BLaER1 treated with 17β-estradiol and CSF1 and Interleukin-3, amounts not matched to agents 10 nM and 100 nM (cell line): Measurements from ENCODE around the gene MYH3.

Experiments
- H3K27ac ChIP-seq, 11 experiments: shearing (Covaris generic); formaldehyde crosslinking; 2 replicates each; pipeline ENCODE4 v1.8.1; 2022
- H3K27me3 ChIP-seq, 11 experiments: shearing (Covaris generic); formaldehyde crosslinking; 2 replicates each; pipeline ENCODE4 v1.8.1; 2022
- H3K36me3 ChIP-seq, 11 experiments: shearing (Covaris generic); formaldehyde crosslinking; 2 replicates each; pipeline ENCODE4 v1.8.1; 2022
- H3K4me1 ChIP-seq, 10 experiments: shearing (Covaris generic); formaldehyde crosslinking; 2 replicates each; pipeline ENCODE4 v1.8.1; 2022
- H3K4me2 ChIP-seq, 11 experiments: shearing (Covaris generic); formaldehyde crosslinking; 2 replicates each; pipeline ENCODE4 v1.8.1; 2022
- H3K4me3 ChIP-seq, 10 experiments: shearing (Covaris generic); formaldehyde crosslinking; 2 replicates each; pipeline ENCODE4 v1.8.1; 2022
- H3K9ac ChIP-seq, 11 experiments: shearing (Covaris generic); formaldehyde crosslinking; 2 replicates each; pipeline ENCODE4 v1.8.1; 2022
- H3K9me3 ChIP-seq, 11 experiments: shearing (Covaris generic); formaldehyde crosslinking; replicated peaks in 1 of 11; 2 replicates each; pipeline ENCODE4 v1.8.1; 2022
- H4K20me1 ChIP-seq, 11 experiments: shearing (Covaris generic); formaldehyde crosslinking; 2 replicates each; pipeline ENCODE4 v1.8.1; 2022
- Cebpa-rat ChIP-seq, 11 experiments: shearing (Covaris generic); IDR thresholded peaks; 2 replicates each; pipeline ENCODE4 v1.8.1; 2022

Gene MYH3

DNA sequence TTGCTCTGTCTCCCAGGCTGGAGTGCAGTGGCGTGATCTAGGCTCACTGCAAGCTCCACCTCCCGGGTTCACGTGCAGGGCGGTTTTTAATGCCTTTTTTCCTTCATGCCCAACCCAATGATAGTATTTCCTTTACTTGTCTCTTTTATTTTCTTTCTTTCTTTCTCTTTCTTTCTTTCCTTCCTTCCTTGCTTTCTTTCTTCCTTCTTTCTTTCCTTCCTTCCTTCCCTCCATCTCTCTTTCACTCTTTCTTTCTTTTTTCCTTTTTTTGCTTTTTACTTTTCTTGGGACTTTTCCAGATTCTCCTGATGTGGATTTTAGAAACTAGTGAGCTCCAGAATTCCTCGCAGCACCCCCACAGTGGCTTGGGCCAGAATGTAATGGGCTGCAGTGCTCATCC, 3.1 kb downstream of the MYH3 start:
- Histone ChIP-seq H3K27ac (no peak overlapping the region), H4K20me1 (no peaks in the 10 kb centered on the region), H3K9me3 (no peaks in the 10 kb centered on the region), H3K4me2 (no peak overlapping the region), H3K4me1 (peaks cover 0 to 12% (median 2%) of the 10 kb centered on the region in 10 experiments; a peak in 9 of 20 replicates), H3K9ac (no peak overlapping the region), H3K4me3 (no peak overlapping the region), H3K27me3 (no peaks in the 10 kb centered on the region), H3K36me3 (no peaks in the 10 kb centered on the region)
- TF ChIP-seq Cebpa-rat (IDR thresholded peaks at IDR 0.05) = no peak

DNA sequence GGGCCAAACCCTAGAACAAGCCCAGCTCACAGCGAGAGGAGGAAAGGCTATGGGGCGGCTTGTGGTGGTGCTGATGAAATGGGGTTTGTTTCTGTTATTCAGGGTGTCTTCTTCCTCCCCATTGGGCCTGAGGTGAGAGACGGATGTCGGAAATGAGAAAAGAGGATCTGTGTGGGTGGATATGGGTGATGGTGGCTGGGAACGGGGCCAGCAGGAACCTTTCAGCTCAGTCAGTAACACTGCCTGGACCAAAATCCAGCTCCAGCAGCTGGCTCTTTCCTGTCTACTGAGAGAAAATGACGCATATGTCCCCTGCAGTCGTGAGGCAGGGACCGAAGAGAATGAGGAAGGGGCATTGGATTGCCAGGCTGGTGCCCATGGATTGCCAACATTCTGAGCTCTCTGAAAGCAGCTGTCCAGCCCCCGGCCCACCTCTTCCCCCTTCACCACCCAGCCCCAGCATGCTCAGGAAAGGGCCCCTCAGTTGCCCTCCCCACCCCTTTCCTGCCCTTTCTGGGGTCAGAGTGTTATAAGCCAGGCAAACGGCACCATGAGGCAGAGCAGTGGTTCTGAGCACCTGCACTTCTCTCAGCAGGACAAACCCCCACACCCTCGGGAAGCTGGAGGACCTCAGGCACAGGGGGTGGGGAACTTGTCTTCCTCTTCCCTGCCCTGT, 4.0 kb downstream of the MYH3 start:
- Histone ChIP-seq H3K9ac (no peak overlapping the region), H3K9me3 (no peaks in the 10 kb centered on the region), H3K27me3 (no peaks in the 10 kb centered on the region), H3K36me3 (no peaks in the 10 kb centered on the region), H4K20me1 (no peaks in the 10 kb centered on the region), H3K4me1 (peaks cover 0 to 10% (median 0%) of the 10 kb centered on the region in 10 experiments; a peak in 4 of 20 replicates), H3K4me2 (peak overlapping the region in 2 of 11 experiments; percentile 7 to 31; a peak in 2 of 22 replicates), H3K4me3 (no peak overlapping the region), H3K27ac (no peak overlapping the region)
- TF ChIP-seq Cebpa-rat (IDR thresholded peaks at IDR 0.05) = no peak

DNA sequence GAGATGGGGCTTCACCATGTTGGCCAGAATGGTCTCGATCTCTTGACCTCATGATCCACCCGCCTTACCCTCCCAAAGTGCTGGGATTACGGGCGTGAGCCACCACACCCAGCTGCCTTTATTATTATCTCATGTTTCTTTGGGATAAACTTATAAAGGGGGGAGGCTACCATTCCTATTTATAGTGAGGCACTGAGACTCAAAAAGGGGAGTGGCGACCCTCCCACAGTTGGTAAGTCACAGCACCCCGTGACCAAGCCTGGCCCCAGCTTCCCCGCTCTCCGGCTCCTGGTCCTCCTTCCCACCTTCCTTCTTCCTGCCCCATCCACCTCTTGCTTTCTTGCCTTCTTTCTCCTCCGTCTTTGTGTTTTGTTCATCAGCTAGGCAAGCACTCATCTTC, 5.2 kb downstream of the MYH3 start:
- TF ChIP-seq Cebpa-rat (IDR thresholded peaks at IDR 0.05) = no peak
- Histone ChIP-seq H3K4me2 (no peak overlapping the region), H3K27me3 (no peaks in the 10 kb centered on the region), H3K4me3 (no peak overlapping the region), H3K36me3 (no peaks in the 10 kb centered on the region), H3K9me3 (no peaks in the 10 kb centered on the region), H4K20me1 (no peaks in the 10 kb centered on the region), H3K4me1 (peaks cover 0 to 10% (median 0%) of the 10 kb centered on the region in 10 experiments; a peak in 4 of 20 replicates), H3K27ac (no peak overlapping the region), H3K9ac (no peak overlapping the region)

DNA sequence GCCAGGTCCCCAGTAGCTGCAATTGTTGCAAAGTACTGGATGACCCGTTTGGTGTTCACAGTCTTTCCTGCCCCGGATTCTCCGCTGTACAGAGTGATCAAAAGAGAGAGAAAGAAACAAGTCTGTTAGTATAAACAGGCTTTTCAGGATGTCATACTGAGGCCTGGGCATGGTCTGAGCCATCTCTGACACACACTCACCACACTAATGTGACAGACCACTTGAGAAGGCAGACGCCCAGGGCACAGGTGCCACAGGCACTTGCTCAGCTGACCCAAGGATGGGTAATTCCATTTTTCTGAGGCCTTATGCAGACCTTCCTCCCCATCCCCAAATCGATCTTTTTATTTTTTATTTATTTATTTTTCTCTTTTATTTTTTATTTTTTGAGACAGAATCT, 7.5 kb downstream of the MYH3 start:
- H3K9me3 ChIP-seq = no peaks in the 10 kb centered on the region
- no peak overlapping the region for H3K4me3 ChIP-seq
- no peaks in the 10 kb centered on the region for H3K27me3 ChIP-seq
- no peak overlapping the region for H3K27ac ChIP-seq
- peaks cover 0 to 6% (median 0%) of the 10 kb centered on the region in 11 experiments; a peak in 2 of 22 replicates for H3K36me3 ChIP-seq
- H3K4me2 ChIP-seq = no peak overlapping the region
- no peak for TF ChIP-seq Cebpa-rat (IDR thresholded peaks at IDR 0.05)
- H3K4me1 ChIP-seq = peaks cover 0 to 10% (median 0%) of the 10 kb centered on the region in 10 experiments; a peak in 2 of 20 replicates
- H3K9ac ChIP-seq = no peak overlapping the region
- no peaks in the 10 kb centered on the region for H4K20me1 ChIP-seq

DNA sequence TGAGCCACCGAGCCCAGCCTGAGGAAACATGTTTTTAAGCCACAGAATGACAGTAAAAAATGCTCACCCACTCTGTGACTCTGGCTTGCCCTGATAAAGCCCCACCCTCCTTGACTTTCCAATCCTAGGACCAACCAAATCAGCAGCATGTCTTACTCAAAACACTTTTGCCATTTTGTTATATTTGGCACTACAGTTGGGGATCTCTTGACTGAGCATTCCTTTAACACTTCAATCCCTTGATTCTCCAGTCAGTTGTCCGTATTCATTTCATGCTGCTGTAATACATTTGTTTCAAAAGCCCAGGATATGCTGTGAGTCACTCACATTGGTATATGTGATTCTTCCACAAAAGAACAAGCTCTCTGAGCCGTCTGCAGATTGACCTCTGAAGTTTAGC, 8.2 kb downstream of the MYH3 start:
- Histone ChIP-seq H3K36me3 (peaks cover 0 to 12% (median 0%) of the 10 kb centered on the region in 11 experiments; a peak in 2 of 22 replicates), H3K4me2 (no peak overlapping the region), H3K9me3 (no peaks in the 10 kb centered on the region), H3K27ac (no peak overlapping the region), H3K9ac (no peak overlapping the region), H3K27me3 (no peaks in the 10 kb centered on the region), H3K4me3 (no peak overlapping the region), H4K20me1 (no peaks in the 10 kb centered on the region), H3K4me1 (peaks cover 0 to 10% (median 0%) of the 10 kb centered on the region in 10 experiments; a peak in 2 of 20 replicates)
- no peak for TF ChIP-seq Cebpa-rat (IDR thresholded peaks at IDR 0.05)

DNA sequence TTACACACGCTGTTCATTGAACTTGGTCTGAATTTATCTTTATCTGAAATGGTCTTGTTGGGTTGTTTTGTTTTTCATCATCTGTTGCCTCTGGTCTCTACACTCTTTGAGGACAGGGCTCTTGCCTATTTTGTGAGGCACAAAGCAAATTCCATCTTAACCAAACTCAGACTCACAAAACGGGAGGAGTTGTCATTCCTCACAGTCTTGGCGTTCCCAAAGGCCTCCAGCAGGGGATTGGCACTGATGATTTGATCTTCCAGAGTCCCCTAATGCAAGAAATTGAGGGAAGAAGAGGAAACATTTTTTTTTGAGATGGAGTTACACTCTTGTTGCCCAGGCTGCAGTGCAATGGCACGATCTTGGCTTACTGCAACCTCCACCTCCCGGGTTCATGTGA, 8.7 kb downstream of the MYH3 start:
- no peaks in the 10 kb centered on the region for H4K20me1 ChIP-seq
- no peak overlapping the region for H3K4me3 ChIP-seq
- no peaks in the 10 kb centered on the region for H3K9me3 ChIP-seq
- peaks cover 0 to 5% (median 0%) of the 10 kb centered on the region in 10 experiments; a peak in 2 of 20 replicates for H3K4me1 ChIP-seq
- no peaks in the 10 kb centered on the region for H3K27me3 ChIP-seq
- H3K36me3 ChIP-seq = peaks cover 0 to 12% (median 0%) of the 10 kb centered on the region in 11 experiments; a peak in 2 of 22 replicates
- H3K27ac ChIP-seq = no peak overlapping the region
- no peak overlapping the region for H3K4me2 ChIP-seq
- no peak for TF ChIP-seq Cebpa-rat (IDR thresholded peaks at IDR 0.05)
- no peak overlapping the region for H3K9ac ChIP-seq

DNA sequence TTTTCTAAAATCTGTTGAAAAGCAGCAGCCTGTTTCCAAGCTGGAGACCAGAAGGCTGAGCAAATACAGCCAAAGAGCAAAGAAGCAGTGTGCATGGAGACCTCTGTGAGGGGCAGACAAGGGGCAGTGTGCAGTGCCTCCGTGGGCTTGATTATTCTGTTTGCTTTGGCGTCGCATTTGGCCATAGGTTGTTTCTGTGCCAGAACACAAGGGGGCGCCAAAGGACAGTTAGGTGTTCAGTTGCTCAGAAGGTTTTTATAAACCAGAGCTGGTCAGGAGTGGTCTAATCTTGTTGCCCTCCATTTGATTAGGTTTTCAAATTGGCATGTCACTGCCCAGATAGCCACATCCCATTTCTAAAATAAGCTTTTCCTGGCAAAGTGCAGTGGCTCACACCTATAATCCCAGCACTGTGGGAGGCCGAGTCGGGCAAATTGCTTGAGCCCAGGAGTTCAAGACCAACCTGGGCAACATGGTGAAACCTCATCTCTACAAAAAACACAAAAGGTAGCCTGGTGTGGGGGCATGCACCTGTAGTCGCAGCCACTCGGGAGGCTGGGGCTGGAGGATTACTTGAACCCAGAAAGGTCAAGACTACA, 10.6 kb downstream of the MYH3 start:
- Histone ChIP-seq H3K9me3 (no peaks in the 10 kb centered on the region), H3K4me2 (no peak overlapping the region), H3K9ac (no peak overlapping the region), H3K27me3 (no peaks in the 10 kb centered on the region), H3K36me3 (peaks cover 0 to 18% (median 0%) of the 10 kb centered on the region in 11 experiments; a peak in 5 of 22 replicates), H3K4me3 (no peak overlapping the region), H3K4me1 (no peaks in the 10 kb centered on the region), H3K27ac (no peak overlapping the region), H4K20me1 (no peaks in the 10 kb centered on the region)
- TF ChIP-seq Cebpa-rat (IDR thresholded peaks at IDR 0.05) = no peak

DNA sequence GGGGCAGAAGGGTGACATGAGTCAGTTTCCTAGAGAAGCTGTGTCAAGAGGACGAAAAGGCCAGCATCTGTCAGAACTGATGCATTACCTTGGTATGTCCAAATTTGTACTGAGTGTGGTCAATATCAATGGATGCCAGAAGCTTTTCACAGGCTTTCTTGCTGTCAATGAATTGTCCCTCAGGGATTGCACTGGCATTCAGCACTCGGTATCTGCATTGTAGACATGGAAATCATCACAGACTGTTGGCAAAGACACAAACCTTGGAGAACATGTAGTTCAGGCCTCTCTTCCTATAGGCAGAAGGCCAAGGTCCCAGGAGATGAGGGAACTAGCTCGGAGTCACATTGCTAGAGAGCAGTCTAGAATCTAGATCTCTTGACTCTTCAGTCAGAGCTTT, 16.6 kb downstream of the MYH3 start:
- Histone ChIP-seq H3K4me2 (no peak overlapping the region), H3K36me3 (peaks cover 0 to 56% (median 24%) of the 10 kb centered on the region in 11 experiments; a peak in 18 of 22 replicates), H3K4me1 (0 out of 20 replicates have a peak, but pooled peaks cover 0 to 4% (median 0%) of the 10 kb centered on the region in 10 experiments), H3K9ac (no peak overlapping the region), H3K9me3 (no peaks in the 10 kb centered on the region), H3K27ac (no peak overlapping the region), H4K20me1 (no peaks in the 10 kb centered on the region), H3K4me3 (no peak overlapping the region), H3K27me3 (no peaks in the 10 kb centered on the region)
- no peak for TF ChIP-seq Cebpa-rat (IDR thresholded peaks at IDR 0.05)

DNA sequence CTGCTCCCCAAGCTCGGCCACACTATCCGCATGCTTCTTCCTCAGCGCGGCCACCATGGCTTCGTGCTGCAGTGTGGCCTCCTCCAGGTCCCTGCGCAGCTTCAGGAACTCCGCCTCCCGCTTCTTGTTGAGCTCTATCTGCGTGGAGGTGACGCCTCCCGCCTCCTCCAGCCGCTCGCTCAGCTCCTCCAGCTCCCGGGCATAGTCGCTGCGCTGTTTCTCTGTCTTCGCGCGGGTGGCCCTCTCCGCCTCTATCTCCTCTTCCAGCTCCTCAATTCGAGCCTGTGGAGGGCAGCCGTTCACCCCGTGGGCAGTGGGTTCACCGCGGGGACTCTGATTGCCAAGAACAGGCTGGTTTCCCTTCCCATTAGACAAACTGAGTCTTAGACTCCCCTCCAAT, 19.0 kb downstream of the MYH3 start:
- H3K4me1 ChIP-seq = peaks cover 11 to 19% (median 14%) of the 10 kb centered on the region in 10 experiments
- TF ChIP-seq Cebpa-rat (IDR thresholded peaks at IDR 0.05) = no peak
- H3K27ac ChIP-seq = no peak overlapping the region
- H3K27me3 ChIP-seq = no peaks in the 10 kb centered on the region
- no peak overlapping the region for H3K9ac ChIP-seq
- no peaks in the 10 kb centered on the region for H3K9me3 ChIP-seq
- no peaks in the 10 kb centered on the region for H4K20me1 ChIP-seq
- H3K36me3 ChIP-seq = peaks cover 0 to 51% (median 24%) of the 10 kb centered on the region in 11 experiments; a peak in 18 of 22 replicates
- no peak overlapping the region for H3K4me2 ChIP-seq
- H3K4me3 ChIP-seq = no peak overlapping the region
